ENCODE data around the gene GUCD1.

The GUCD1 gene

GRCh38 chr22:24501301-24502005 lies 53.5 kb downstream of the GUCD1 start:
- DNase-seq: no peak

GRCh38 chr22:24500277-24500820 lies 54.6 kb downstream of the GUCD1 start:
- DNase-seq: no peak

DNA sequence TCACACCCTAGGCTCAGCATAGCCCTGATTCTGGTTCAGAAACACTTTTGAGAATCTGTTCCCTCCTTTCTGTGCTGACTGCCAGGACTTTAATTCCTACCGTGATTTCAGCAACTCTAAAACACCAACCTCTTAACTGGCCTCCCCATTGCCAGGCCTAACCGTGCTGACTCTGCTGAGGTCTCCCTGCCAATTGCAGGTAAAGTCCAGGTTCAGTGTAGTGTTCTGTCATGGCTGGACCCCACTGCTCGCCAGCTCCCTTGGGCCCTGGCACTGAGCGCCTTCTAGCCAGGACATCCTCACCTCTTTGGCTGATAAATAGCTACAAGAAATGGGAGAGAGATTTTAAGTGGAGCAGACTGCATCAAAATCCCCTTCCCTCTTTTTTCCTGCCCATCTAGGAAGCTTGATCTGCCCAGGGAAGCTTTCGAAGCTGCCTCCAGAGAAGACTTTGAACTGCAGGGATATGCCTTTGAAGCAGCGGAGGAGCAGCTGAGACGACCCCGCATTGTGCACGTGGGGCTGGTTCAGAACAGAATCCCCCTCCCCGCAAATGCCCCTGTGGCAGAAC lies 55.1 kb downstream of the GUCD1 start:
- DNase-seq: no peak

- no peak for DNase-seq
These were observed 56.1 kb downstream of the GUCD1 start for GRCh38 chr22:24498824-24499223.

GRCh38 chr22:24497841-24498258 lies 57.1 kb downstream of the GUCD1 start:
- no peak for DNase-seq

GRCh38 chr22:24496661-24497060 lies 58.3 kb downstream of the GUCD1 start:
- DNase-seq: no peak

- DNase-seq: no peak
These were observed 58.7 kb downstream of the GUCD1 start for GRCh38 chr22:24496234-24496633.

- no peak for DNase-seq
These were observed 59.6 kb downstream of the GUCD1 start for GRCh38 chr22:24495365-24495675.

DNA sequence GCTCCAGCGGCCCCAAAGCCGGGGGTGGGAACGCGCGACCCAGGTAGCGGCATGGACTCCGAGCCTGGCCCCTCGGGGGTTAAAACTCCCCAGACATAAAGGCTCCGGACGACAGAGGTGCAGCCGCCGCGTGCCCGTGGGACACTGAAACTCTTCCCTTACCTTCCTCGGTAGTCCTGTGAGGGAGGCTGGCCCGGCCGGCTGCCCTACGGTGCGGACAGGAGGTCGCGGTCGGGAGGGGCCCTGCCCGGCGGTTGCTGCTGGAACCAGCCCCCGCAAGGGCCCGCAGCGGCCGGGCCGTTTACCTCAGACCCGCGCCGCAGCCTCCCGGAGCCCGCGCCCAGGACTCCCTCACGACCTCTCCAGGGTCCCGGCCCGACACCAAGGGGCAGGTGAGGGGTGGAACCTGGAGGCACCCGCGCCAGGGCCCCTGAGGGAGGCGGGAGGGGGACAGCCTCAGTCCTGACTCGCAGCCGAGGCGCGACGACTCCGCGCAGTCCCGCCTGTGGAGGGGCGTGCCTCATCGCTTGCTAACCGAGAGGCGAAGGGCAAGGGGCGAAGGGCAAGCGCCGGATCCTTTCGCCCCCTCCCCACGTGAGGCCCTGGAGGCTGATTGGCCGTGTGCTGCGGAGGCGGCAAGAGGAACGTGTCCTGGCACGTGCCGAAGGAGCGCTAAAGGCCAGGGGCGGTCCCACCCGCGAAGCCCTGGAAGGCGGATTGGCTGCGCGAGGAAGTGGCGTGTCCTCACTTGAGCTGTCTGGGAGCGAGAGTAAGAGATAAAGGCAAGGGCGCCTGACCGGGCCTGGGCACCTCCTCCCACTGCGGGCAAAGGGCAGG lies 60.2 kb downstream of the GUCD1 start, which contains the start of gene UPB1:
Gene UPB1 (plus strand): TSS at position 805 of the 837 bp plus-strand sequence. CDS start 72 bp downstream, outside the sequence.
- no peak for DNase-seq

DNA sequence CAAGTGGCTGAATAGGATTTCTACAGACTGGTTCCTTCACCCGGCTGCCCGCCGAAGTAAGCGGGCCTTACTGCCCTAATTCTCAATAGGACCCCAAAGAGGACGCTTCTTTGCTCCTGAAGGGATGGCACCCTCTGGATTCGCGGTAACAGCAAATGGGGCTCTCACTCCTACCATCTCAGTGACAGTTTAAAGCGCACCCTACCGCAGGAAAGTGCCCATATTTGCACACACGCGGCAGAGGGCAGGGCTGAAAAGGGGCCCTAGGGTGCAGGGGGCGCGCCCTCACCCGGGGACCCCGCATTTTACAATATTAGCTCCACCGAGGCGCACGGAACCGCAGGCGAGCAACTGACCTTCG lies 60.8 kb downstream of the GUCD1 start:
- no peak for DNase-seq

DNA sequence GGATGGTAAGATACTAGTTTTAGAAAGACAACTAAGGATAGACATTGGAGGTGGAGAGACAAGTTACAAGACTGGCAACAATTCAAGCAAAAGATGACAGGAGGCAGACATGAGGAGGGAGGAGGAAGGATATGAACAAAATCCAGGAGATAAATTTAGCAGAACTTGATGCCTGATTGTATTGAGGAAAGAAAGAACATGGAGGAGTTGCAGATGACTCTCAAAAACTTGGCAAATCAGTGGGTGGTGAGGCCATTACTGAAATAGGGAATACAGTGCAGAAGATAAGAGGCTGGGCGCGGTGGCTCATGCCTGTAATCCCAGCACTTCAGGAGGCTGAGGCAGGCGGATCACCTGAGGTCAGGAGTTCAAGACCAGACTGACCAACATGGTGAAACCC lies 62.5 kb downstream of the GUCD1 start:
- no peak for DNase-seq

Measured in NCI-H2029 (cell line).